ENCODE results near the gene GM2A.

Gene GM2A

DNA sequence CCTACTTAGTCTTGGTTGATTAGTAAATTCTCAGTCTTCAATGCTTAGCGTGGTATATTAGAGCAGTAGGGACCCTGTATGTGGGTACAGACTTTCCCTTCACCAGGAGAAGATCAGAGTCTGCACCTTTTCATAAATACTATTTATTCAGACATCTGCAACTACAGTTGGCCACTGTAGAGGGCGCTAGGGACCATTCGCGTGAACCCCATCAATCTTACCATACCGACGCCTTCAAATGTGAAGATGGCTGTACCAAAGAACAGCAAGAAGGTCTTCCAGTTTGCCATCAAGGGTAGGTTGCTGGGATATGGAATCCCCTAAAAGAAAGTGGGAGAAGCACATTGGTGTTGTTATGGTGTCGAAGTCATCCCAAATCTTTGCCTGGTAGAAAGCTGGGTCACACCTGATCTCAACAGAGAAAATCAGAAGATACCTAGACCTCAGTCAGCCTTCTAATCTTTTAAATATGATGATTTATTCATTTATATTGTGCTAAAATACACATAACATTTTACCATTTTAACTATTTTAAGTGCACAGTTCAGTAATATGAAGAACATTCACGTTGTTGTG is 31.5 kb downstream of the GM2A start:
- H3K9me2 ChIP-seq (replicated peaks; ENCODE audit: control insufficient read depth, low read length) = no peaks in the 10 kb centered on the region

GRCh38 chr5:151285683-151286082 is 32.7 kb downstream of the GM2A start:
- no peak overlapping the region for H3K27ac ChIP-seq (ENCODE audit: low read depth, low read length)
- no peaks in the 10 kb centered on the region for H3K9me2 ChIP-seq (replicated peaks; ENCODE audit: control insufficient read depth, low read length)
- TF ChIP-seq EZH2phosphoT487 (IDR thresholded peaks at IDR 0.05; ENCODE audit: borderline replicate concordance, low read length) = no peak
- TF ChIP-seq, protein P1, sequence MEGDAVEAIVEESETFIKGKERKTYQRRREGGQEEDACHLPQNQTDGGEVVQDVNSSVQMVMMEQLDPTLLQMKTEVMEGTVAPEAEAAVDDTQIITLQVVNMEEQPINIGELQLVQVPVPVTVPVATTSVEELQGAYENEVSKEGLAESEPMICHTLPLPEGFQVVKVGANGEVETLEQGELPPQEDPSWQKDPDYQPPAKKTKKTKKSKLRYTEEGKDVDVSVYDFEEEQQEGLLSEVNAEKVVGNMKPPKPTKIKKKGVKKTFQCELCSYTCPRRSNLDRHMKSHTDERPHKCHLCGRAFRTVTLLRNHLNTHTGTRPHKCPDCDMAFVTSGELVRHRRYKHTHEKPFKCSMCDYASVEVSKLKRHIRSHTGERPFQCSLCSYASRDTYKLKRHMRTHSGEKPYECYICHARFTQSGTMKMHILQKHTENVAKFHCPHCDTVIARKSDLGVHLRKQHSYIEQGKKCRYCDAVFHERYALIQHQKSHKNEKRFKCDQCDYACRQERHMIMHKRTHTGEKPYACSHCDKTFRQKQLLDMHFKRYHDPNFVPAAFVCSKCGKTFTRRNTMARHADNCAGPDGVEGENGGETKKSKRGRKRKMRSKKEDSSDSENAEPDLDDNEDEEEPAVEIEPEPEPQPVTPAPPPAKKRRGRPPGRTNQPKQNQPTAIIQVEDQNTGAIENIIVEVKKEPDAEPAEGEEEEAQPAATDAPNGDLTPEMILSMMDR (IDR thresholded peaks at IDR 0.05; ENCODE audit: low read depth, low read length, poor library complexity, severe bottlenecking) = no peak
- no peak overlapping the region for H3K4me3 ChIP-seq (ENCODE audit: low read length)
- H3K27me3 ChIP-seq (ENCODE audit: control insufficient read depth, low read length) = no peaks in the 10 kb centered on the region
- H3K9me3 ChIP-seq (ENCODE audit: control insufficient read depth, insufficient read depth, low read length) = no peaks in the 10 kb centered on the region
- no peaks in the 10 kb centered on the region for H4K20me1 ChIP-seq (ENCODE audit: control insufficient read depth, insufficient read depth, low read depth, low read length)
- no peak overlapping the region for H3K4me2 ChIP-seq (ENCODE audit: low read length)
- H3K79me2 ChIP-seq (ENCODE audit: control insufficient read depth, low read length) = no peaks in the 10 kb centered on the region
- H3K36me3 ChIP-seq (ENCODE audit: control insufficient read depth, low read length) = no peaks in the 10 kb centered on the region
- no peaks in the 10 kb centered on the region for H3F3A ChIP-seq (ENCODE audit: control insufficient read depth, insufficient read depth)
- no peaks in the 10 kb centered on the region for H3K4me1 ChIP-seq (ENCODE audit: control insufficient read depth, low read length)

More for the DNA sequence above, 31.5 kb downstream of the GM2A start:
- H3K27ac ChIP-seq (ENCODE audit: low read depth, low read length) = no peak overlapping the region
- no peaks in the 10 kb centered on the region for H3K36me3 ChIP-seq (ENCODE audit: control insufficient read depth, low read length)
- no peak for TF ChIP-seq EZH2phosphoT487 (IDR thresholded peaks at IDR 0.05; ENCODE audit: borderline replicate concordance, low read length)
- TF ChIP-seq, protein P1 (IDR thresholded peaks at IDR 0.05; ENCODE audit: low read depth, low read length, poor library complexity, severe bottlenecking) = peak; percentile 72
- H3K27me3 ChIP-seq (ENCODE audit: control insufficient read depth, low read length) = peaks cover 3% of the 10 kb centered on the region; the same call in 1 of the 2 replicates
- H3K4me1 ChIP-seq (ENCODE audit: control insufficient read depth, low read length) = no peaks in the 10 kb centered on the region
- no peaks in the 10 kb centered on the region for H4K20me1 ChIP-seq (ENCODE audit: control insufficient read depth, insufficient read depth, low read depth, low read length)
- no peaks in the 10 kb centered on the region for H3K9me3 ChIP-seq (ENCODE audit: control insufficient read depth, insufficient read depth, low read length)
- no peaks in the 10 kb centered on the region for H3K79me2 ChIP-seq (ENCODE audit: control insufficient read depth, low read length)
- H3K4me2 ChIP-seq (ENCODE audit: low read length) = no peak overlapping the region
- no peak overlapping the region for H3K4me3 ChIP-seq (ENCODE audit: low read length)
- H3F3A ChIP-seq (ENCODE audit: control insufficient read depth, insufficient read depth) = no peaks in the 10 kb centered on the region

GRCh38 chr5:151286246-151286645 is 33.3 kb downstream of the GM2A start:
- TF ChIP-seq, protein P1 (IDR thresholded peaks at IDR 0.05; ENCODE audit: low read depth, low read length, poor library complexity, severe bottlenecking) = no peak
- no peak for TF ChIP-seq EZH2phosphoT487 (IDR thresholded peaks at IDR 0.05; ENCODE audit: borderline replicate concordance, low read length)
- Histone ChIP-seq H3K36me3 (ENCODE audit: control insufficient read depth, low read length) (no peaks in the 10 kb centered on the region), H3K4me3 (ENCODE audit: low read length) (no peak overlapping the region), H3F3A (ENCODE audit: control insufficient read depth, insufficient read depth) (no peaks in the 10 kb centered on the region), H3K79me2 (ENCODE audit: control insufficient read depth, low read length) (no peaks in the 10 kb centered on the region), H3K4me2 (ENCODE audit: low read length) (no peak overlapping the region), H3K9me3 (ENCODE audit: control insufficient read depth, insufficient read depth, low read length) (no peaks in the 10 kb centered on the region), H3K27me3 (ENCODE audit: control insufficient read depth, low read length) (no peaks in the 10 kb centered on the region), H3K9me2 (replicated peaks; ENCODE audit: control insufficient read depth, low read length) (no peaks in the 10 kb centered on the region), H3K4me1 (ENCODE audit: control insufficient read depth, low read length) (no peaks in the 10 kb centered on the region), H3K27ac (ENCODE audit: low read depth, low read length) (no peak overlapping the region), H4K20me1 (ENCODE audit: control insufficient read depth, insufficient read depth, low read depth, low read length) (no peaks in the 10 kb centered on the region)

Data from DOHH2 (cell line).